ENCODE results near the gene FAAP20.
A peak's percentile ranks its signal among the peaks of the same experiment; 100 is the strongest.

Gene FAAP20

GRCh38 chr1:2155147-2155598 is 39.4 kb downstream of the FAAP20 start (continued):
- TF ChIP-seq, protein P1, sequence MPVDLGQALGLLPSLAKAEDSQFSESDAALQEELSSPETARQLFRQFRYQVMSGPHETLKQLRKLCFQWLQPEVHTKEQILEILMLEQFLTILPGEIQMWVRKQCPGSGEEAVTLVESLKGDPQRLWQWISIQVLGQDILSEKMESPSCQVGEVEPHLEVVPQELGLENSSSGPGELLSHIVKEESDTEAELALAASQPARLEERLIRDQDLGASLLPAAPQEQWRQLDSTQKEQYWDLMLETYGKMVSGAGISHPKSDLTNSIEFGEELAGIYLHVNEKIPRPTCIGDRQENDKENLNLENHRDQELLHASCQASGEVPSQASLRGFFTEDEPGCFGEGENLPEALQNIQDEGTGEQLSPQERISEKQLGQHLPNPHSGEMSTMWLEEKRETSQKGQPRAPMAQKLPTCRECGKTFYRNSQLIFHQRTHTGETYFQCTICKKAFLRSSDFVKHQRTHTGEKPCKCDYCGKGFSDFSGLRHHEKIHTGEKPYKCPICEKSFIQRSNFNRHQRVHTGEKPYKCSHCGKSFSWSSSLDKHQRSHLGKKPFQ (tag by site-specific recombination; IDR thresholded peaks at IDR 0.05): no peak
- TF ChIP-seq, protein P2, sequence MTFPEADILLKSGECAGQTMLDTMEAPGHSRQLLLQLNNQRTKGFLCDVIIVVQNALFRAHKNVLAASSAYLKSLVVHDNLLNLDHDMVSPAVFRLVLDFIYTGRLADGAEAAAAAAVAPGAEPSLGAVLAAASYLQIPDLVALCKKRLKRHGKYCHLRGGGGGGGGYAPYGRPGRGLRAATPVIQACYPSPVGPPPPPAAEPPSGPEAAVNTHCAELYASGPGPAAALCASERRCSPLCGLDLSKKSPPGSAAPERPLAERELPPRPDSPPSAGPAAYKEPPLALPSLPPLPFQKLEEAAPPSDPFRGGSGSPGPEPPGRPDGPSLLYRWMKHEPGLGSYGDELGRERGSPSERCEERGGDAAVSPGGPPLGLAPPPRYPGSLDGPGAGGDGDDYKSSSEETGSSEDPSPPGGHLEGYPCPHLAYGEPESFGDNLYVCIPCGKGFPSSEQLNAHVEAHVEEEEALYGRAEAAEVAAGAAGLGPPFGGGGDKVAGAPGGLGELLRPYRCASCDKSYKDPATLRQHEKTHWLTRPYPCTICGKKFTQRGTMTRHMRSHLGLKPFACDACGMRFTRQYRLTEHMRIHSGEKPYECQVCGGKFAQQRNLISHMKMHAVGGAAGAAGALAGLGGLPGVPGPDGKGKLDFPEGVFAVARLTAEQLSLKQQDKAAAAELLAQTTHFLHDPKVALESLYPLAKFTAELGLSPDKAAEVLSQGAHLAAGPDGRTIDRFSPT (tag by site-specific recombination; IDR thresholded peaks at IDR 0.05): no peak
- no peak for TF ChIP-seq SCRT2 (tag by site-specific recombination; IDR thresholded peaks at IDR 0.05)
- no peak for TF ChIP-seq ZNF114 (tag by site-specific recombination; IDR thresholded peaks at IDR 0.05)
- TF ChIP-seq ZNF211 (tag by site-specific recombination; IDR thresholded peaks at IDR 0.05; ENCODE audit: low read depth): no peak
- no peak for TF ChIP-seq ZNF837 (tag by site-specific recombination; IDR thresholded peaks at IDR 0.05)
- TF ChIP-seq ZNF76 (tag by site-specific recombination; IDR thresholded peaks at IDR 0.05; ENCODE audit: borderline replicate concordance, low read depth): no peak
- TF ChIP-seq ZNF623 (tag by site-specific recombination; IDR thresholded peaks at IDR 0.05): no peak
- no peak for TF ChIP-seq ZNF830 (tag by site-specific recombination; IDR thresholded peaks at IDR 0.05; ENCODE audit: low read depth)
- no peak for TF ChIP-seq PRDM1 (tag by site-specific recombination; IDR thresholded peaks at IDR 0.05)
- TF ChIP-seq, protein P3, sequence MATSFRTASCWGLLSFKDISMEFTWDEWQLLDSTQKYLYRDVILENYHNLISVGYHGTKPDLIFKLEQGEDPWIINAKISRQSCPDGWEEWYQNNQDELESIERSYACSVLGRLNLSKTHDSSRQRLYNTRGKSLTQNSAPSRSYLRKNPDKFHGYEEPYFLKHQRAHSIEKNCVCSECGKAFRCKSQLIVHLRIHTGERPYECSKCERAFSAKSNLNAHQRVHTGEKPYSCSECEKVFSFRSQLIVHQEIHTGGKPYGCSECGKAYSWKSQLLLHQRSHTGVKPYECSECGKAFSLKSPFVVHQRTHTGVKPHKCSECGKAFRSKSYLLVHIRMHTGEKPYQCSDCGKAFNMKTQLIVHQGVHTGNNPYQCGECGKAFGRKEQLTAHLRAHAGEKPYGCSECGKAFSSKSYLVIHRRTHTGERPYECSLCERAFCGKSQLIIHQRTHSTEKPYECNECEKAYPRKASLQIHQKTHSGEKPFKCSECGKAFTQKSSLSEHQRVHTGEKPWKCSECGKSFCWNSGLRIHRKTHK (tag by site-specific recombination; IDR thresholded peaks at IDR 0.05): no peak; the same call in 1 of the 2 replicates
- TF ChIP-seq ZNF174 (tag by site-specific recombination; IDR thresholded peaks at IDR 0.05): no peak
- TF ChIP-seq ZNF513 (tag by site-specific recombination; IDR thresholded peaks at IDR 0.05): peak; percentile 98
- TF ChIP-seq FEZF1 (tag by site-specific recombination; IDR thresholded peaks at IDR 0.05): no peak
- no peak for TF ChIP-seq SCRT1 (tag by site-specific recombination; IDR thresholded peaks at IDR 0.05; ENCODE audit: borderline replicate concordance)
- peak; percentile 91; the same call in 1 of the 2 replicates for TF ChIP-seq SALL2 (tag by site-specific recombination; IDR thresholded peaks at IDR 0.05; ENCODE audit: borderline replicate concordance)
- no peak for TF ChIP-seq ZNF274 (IDR thresholded peaks at IDR 0.05; ENCODE audit: low read length)
- TF ChIP-seq ZNF274 (tag by site-specific recombination; IDR thresholded peaks at IDR 0.05; ENCODE audit: borderline replicate concordance): no peak
- TF ChIP-seq ZBTB17 (tag by site-specific recombination; IDR thresholded peaks at IDR 0.05): no peak
- 0 out of 2 replicates have a peak, but pooled peaks have one; percentile 29 for TF ChIP-seq ZNF488 (tag by site-specific recombination; IDR thresholded peaks at IDR 0.05)
- TF ChIP-seq ZNF214 (tag by site-specific recombination; IDR thresholded peaks at IDR 0.05; ENCODE audit: borderline replicate concordance): no peak
- TF ChIP-seq, protein P4, sequence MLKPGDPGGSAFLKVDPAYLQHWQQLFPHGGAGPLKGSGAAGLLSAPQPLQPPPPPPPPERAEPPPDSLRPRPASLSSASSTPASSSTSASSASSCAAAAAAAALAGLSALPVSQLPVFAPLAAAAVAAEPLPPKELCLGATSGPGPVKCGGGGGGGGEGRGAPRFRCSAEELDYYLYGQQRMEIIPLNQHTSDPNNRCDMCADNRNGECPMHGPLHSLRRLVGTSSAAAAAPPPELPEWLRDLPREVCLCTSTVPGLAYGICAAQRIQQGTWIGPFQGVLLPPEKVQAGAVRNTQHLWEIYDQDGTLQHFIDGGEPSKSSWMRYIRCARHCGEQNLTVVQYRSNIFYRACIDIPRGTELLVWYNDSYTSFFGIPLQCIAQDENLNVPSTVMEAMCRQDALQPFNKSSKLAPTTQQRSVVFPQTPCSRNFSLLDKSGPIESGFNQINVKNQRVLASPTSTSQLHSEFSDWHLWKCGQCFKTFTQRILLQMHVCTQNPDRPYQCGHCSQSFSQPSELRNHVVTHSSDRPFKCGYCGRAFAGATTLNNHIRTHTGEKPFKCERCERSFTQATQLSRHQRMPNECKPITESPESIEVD (tag by site-specific recombination; IDR thresholded peaks at IDR 0.05): no peak
- TF ChIP-seq KLF8 (tag by site-specific recombination; IDR thresholded peaks at IDR 0.05): no peak
- TF ChIP-seq ZNF473 (tag by site-specific recombination; IDR thresholded peaks at IDR 0.05): peak; percentile 85; the same call in 1 of the 2 replicates
- TF ChIP-seq, protein P5, sequence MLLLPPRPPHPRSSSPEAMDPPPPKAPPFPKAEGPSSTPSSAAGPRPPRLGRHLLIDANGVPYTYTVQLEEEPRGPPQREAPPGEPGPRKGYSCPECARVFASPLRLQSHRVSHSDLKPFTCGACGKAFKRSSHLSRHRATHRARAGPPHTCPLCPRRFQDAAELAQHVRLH (tag by site-specific recombination; IDR thresholded peaks at IDR 0.05): no peak
- no peak for TF ChIP-seq ZNF341 (tag by site-specific recombination; IDR thresholded peaks at IDR 0.05; ENCODE audit: low read depth)
